IMR-90 (cell line): Measurements from ENCODE around the gene LRP1B. TPM values are rescaled to one million over a fixed set of nuclear protein-coding genes. Genes with fewer than 3 reads are reported as not detected.

Experiments
- ATAC-seq: fragments of 200-7000 bp; cut with Tn5 transposase; 2 replicates; pipeline ENCODE4 v1.9.1; 2020; ENCODE audit warnings: low read depth, mild to moderate bottlenecking, moderate library complexity
- BruUV-seq: library from RNA; stranded (reverse); fragments of 400-500 nt; replicated peaks from 2 replicates; lab custom pipeline; 2021; lab: Mats Ljungman, UMichigan
- CTCF ChIA-PET: fragments of 300-600 bp; formaldehyde crosslinking; extraction: SDS; loops from one replicate; lab custom pipeline; 2021; ENCODE audit warnings: antibody characterized with exemption; lab: Yijun Ruan, JAX
- POLR2A ChIA-PET: fragments of 300-600 bp; sonication (Branson Sonifier 250); formaldehyde crosslinking; loops from one replicate; lab custom pipeline; 2022; ENCODE audit warnings: antibody characterized with exemption; ENCODE audit not compliant: unreplicated experiment; lab: Charles Lee
- DNase-seq: peaks from one replicate; pipeline ENCODE4 v3.0.0; 2013
- H2AFZ ChIP-seq: replicated peaks from 2 replicates; pipeline ENCODE3; 2013; ENCODE audit warnings: low read length, mild to moderate bottlenecking; ENCODE audit not compliant: poor library complexity
- H2AK5ac ChIP-seq: 2 replicates; pipeline ENCODE4 v1.6.1; 2013; ENCODE audit warnings: low read depth, low read length, inconsistent platforms
- H2AK9ac ChIP-seq: replicated peaks from 2 replicates; pipeline ENCODE3; 2013; ENCODE audit warnings: mild to moderate bottlenecking, low read depth, low read length, moderate library complexity; ENCODE audit not compliant: poor library complexity
- H2BK120ac ChIP-seq: 2 replicates; pipeline ENCODE4 v1.6.1; 2013; ENCODE audit warnings: low read depth, low read length, inconsistent platforms
- H2BK15ac ChIP-seq: 3 replicates; pipeline ENCODE4 v1.6.1; 2013; ENCODE audit warnings: low read depth, low read length, inconsistent platforms
- H2BK20ac ChIP-seq: 2 replicates; pipeline ENCODE4 v1.6.1; 2013; ENCODE audit warnings: low read depth, mild to moderate bottlenecking, inconsistent platforms, low read length, moderate library complexity
- H2BK5ac ChIP-seq: 2 replicates; pipeline ENCODE4 v1.6.1; 2013; ENCODE audit warnings: mild to moderate bottlenecking, low read depth, low read length, inconsistent platforms; ENCODE audit not compliant: poor library complexity, severe bottlenecking
- H3K14ac ChIP-seq: replicated peaks from 2 replicates; pipeline ENCODE4 v1.6.1; 2013; ENCODE audit warnings: low read depth, low read length, inconsistent platforms
- H3K18ac ChIP-seq: 2 replicates; pipeline ENCODE4 v1.6.1; 2013; ENCODE audit warnings: low read depth, low read length, control low read depth
- H3K23ac ChIP-seq: 2 replicates; pipeline ENCODE4 v1.6.1; 2013; ENCODE audit warnings: low read depth, low read length, inconsistent platforms
- H3K27ac ChIP-seq: 2 replicates; pipeline ENCODE4 v1.5.1; 2013; ENCODE audit warnings: mild to moderate bottlenecking, control low read depth, low read length; ENCODE audit not compliant: insufficient read depth
- H3K27me3 ChIP-seq: 2 replicates; pipeline ENCODE4 v1.6.1; 2013; ENCODE audit warnings: low read length; ENCODE audit not compliant: control insufficient read depth, insufficient read depth
- H3K36me3 ChIP-seq: 2 replicates; pipeline ENCODE4 v1.6.1; 2013; ENCODE audit warnings: low read length, mixed read lengths; ENCODE audit not compliant: control insufficient read depth, insufficient read depth
- H3K4ac ChIP-seq: 2 replicates; pipeline ENCODE4 v1.6.1; 2013; ENCODE audit warnings: low read depth, low read length, inconsistent platforms
- H3K4me1 ChIP-seq: 2 replicates; pipeline ENCODE4 v1.6.1; 2013; ENCODE audit warnings: low read length, mixed read lengths; ENCODE audit not compliant: control insufficient read depth, insufficient read depth
- H3K4me2 ChIP-seq: 2 replicates; pipeline ENCODE4 v1.6.1; 2013; ENCODE audit warnings: low read depth, mild to moderate bottlenecking, control low read depth, low read length, moderate library complexity
- H3K4me3 ChIP-seq: 2 replicates; pipeline ENCODE4 v1.5.1; 2013; ENCODE audit warnings: low read depth, mild to moderate bottlenecking, control low read depth, low read length, moderate library complexity; ENCODE audit not compliant: insufficient read depth
- H3K56ac ChIP-seq: 2 replicates; pipeline ENCODE4 v1.6.1; 2013; ENCODE audit warnings: low read length, inconsistent platforms; ENCODE audit not compliant: insufficient read depth; ENCODE audit errors: extremely low read depth
- H3K79me1 ChIP-seq, 2 experiments: 2 replicates each; pipeline ENCODE4 v1.6.1; 2013; ENCODE audit warnings: low read length in 2 of 2, inconsistent platforms in 1 of 2, low read depth in 1 of 2
- H3K9ac ChIP-seq: 2 replicates; pipeline ENCODE4 v1.6.1; 2013; ENCODE audit warnings: low read depth, low read length, control low read depth
- H3K9me1 ChIP-seq: 2 replicates; pipeline ENCODE4 v1.6.1; 2013; ENCODE audit warnings: low read length, inconsistent platforms; ENCODE audit not compliant: insufficient read depth
- H3K9me3 ChIP-seq: 2 replicates; pipeline ENCODE4 v1.6.1; 2013; ENCODE audit warnings: low read length; ENCODE audit not compliant: control insufficient read depth, insufficient read depth
- H4K20me1 ChIP-seq: 2 replicates; pipeline ENCODE4 v1.6.1; 2013; ENCODE audit warnings: low read length, inconsistent platforms; ENCODE audit not compliant: insufficient read depth
- H4K5ac ChIP-seq: 2 replicates; pipeline ENCODE4 v1.6.1; 2013; ENCODE audit warnings: mild to moderate bottlenecking, low read depth, low read length, control low read depth
- H4K8ac ChIP-seq, 2 experiments: 2 replicates each; pipeline ENCODE4 v1.6.1; 2013; ENCODE audit warnings: low read depth in 2 of 2, low read length in 2 of 2, control low read depth in 1 of 2, inconsistent platforms in 1 of 2
- H4K91ac ChIP-seq: 2 replicates; pipeline ENCODE4 v1.6.1; 2013; ENCODE audit warnings: low read depth, low read length, inconsistent platforms; ENCODE audit not compliant: insufficient read depth
- BHLHE40 ChIP-seq: fragments of 150-350 bp; IDR thresholded peaks from 2 replicates; pipeline ENCODE4 v1.6.1; 2016; ENCODE audit warnings: mild to moderate bottlenecking, low read depth, low read length
- CEBPB ChIP-seq: IDR thresholded peaks from 2 replicates; pipeline ENCODE4 v1.6.1; 2012; ENCODE audit warnings: low read depth, low read length, improper control_type of control experiment
- CHD1 ChIP-seq: IDR thresholded peaks from 2 replicates; pipeline ENCODE4 v1.6.1; 2012; ENCODE audit warnings: low read depth, low read length, improper control_type of control experiment
- FOS ChIP-seq: fragments of 150-350 bp; IDR thresholded peaks from 2 replicates; pipeline ENCODE4 v1.6.1; 2016; ENCODE audit warnings: low read depth, low read length
- MAFK ChIP-seq: IDR thresholded peaks from 2 replicates; pipeline ENCODE4 v1.6.1; 2012; ENCODE audit warnings: low read depth, low read length, improper control_type of control experiment
- MAZ ChIP-seq: IDR thresholded peaks from 2 replicates; pipeline ENCODE4 v1.6.1; 2012; ENCODE audit warnings: low read depth, mild to moderate bottlenecking, low read length, improper control_type of control experiment, moderate library complexity, borderline replicate concordance
- MXI1 ChIP-seq: IDR thresholded peaks from 2 replicates; pipeline ENCODE4 v1.6.1; 2012; ENCODE audit warnings: low read depth, mild to moderate bottlenecking, low read length, moderate library complexity, borderline replicate concordance
- NFE2L2 ChIP-seq: fragments of 150-350 bp; IDR thresholded peaks from 2 replicates; pipeline ENCODE4 v1.6.1; 2016; ENCODE audit warnings: low read depth, mild to moderate bottlenecking, low read length
- POLR2A ChIP-seq: IDR thresholded peaks from 2 replicates; pipeline ENCODE4 v1.6.1; 2012; ENCODE audit warnings: mild to moderate bottlenecking, low read depth, low read length
- RAD21 ChIP-seq: IDR thresholded peaks from 2 replicates; pipeline ENCODE4 v1.6.1; 2012; ENCODE audit warnings: low read length, improper control_type of control experiment
- RCOR1 ChIP-seq: IDR thresholded peaks from 2 replicates; pipeline ENCODE4 v1.6.1; 2012; ENCODE audit warnings: mild to moderate bottlenecking, low read length, improper control_type of control experiment; ENCODE audit not compliant: insufficient replicate concordance
- RFX5 ChIP-seq: IDR thresholded peaks from 2 replicates; pipeline ENCODE4 v1.8.0; 2012; ENCODE audit warnings: low read depth, mild to moderate bottlenecking, low read length, moderate library complexity
- SMC3 ChIP-seq: fragments of 150-350 bp; IDR thresholded peaks from 2 replicates; pipeline ENCODE4 v1.6.1; 2016; ENCODE audit warnings: low read depth, mild to moderate bottlenecking, antibody characterized with exemption, low read length, moderate library complexity
- USF2 ChIP-seq: fragments of 150-350 bp; IDR thresholded peaks from 2 replicates; pipeline ENCODE4 v1.6.1; 2017; ENCODE audit warnings: mild to moderate bottlenecking, antibody characterized with exemption, low read length, low read depth
- WGBS, 2 experiments: methylation state at CpG; one replicate each; pipeline versions ENCODE4 v1.1.5 to v1.1.7; 2013; ENCODE audit warnings: missing lambda C conversion rate in 2 of 2; ENCODE audit not compliant: insufficient read length in 1 of 2; ENCODE audit errors: extremely low coverage in 2 of 2; 5-methylcytosine and 5-hydroxymethylcytosine counted together
- dilution Hi-C: fragments of 300-500 bp; cut with HindIII; formaldehyde crosslinking; loops from one replicate; pipeline ENCODE4 v1.14.3; 2018; ENCODE audit warnings: low sequenced_read_pairs; ENCODE audit not compliant: unreplicated experiment
- in situ Hi-C: fragments of 300-500 bp; cut with MboI; formaldehyde crosslinking; loops from 3 replicates; pipeline ENCODE4 v1.14.3; 2019; ENCODE audit warnings: low sequenced_read_pairs, inconsistent platforms, mixed read lengths
- intact Hi-C: fragments of 100-400 bp; cut with micrococcal nuclease; formaldehyde crosslinking; loops from 2 replicates; pipeline ENCODE4 v1.10.0; 2022
- polyA plus RNA-seq, 3 experiments: library from polyadenylated mRNA; depleted of rRNA; stranded (reverse); fragments of >200 nt; gene quantifications; 2 replicates each; pipeline ENCODE4 v1.2.3, GENCODE V29; 2012; ENCODE audit warnings: low replicate concordance in 1 of 3
- total RNA-seq: library from RNA; depleted of rRNA; stranded (reverse); fragments of >200 nt; gene quantifications from 2 replicates; pipeline ENCODE4 v1.2.3, GENCODE V29; 2012
- TF ChIP-seq, protein P1 (sequence below): conservative IDR thresholded peaks from 2 replicates; pipeline ENCODE4 v1.5.1; 2012; ENCODE audit warnings: mild to moderate bottlenecking, low read depth, low read length, improper control_type of control experiment
- TF ChIP-seq, protein P2 (sequence below): fragments of 150-350 bp; IDR thresholded peaks from 2 replicates; pipeline ENCODE4 v1.6.1; 2016; ENCODE audit warnings: low read depth, mild to moderate bottlenecking, low read length, moderate library complexity, borderline replicate concordance

The LRP1B gene
- total and polyA plus RNA-seq, 2 of the 4 experiments (the other 2 are of a cell fraction), result under 0.01 to 0.02 TPM

DNA sequence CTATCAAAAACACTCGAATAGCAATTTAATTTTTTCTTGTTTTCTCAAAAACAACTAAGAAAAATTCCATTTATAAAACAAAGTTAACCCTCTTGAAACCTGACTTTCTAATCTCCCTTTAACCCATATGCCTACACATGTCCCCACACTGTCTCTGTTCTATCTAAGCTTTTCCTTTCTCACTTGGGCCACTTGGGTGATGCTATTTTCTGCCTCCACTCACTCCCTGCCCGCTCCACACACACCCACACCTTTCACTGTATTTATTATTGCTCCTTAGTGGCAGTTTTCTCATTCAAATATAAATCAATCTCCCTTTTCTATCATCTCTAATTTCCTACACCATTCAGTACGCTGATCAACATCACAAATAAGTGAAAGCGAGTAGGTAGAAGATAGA lies 531.1 kb downstream of the LRP1B start:
- POLR2A ChIA-PET, result no interaction called here
- H2AK5ac ChIP-seq, result no peak overlapping the region
- H3K27ac ChIP-seq, result no peak overlapping the region
- no TSS peak for BruUV-seq
- no peak overlapping the region for H3K56ac ChIP-seq
- intact Hi-C loops (no loop called here), in situ Hi-C loops (no loop called here), dilution Hi-C loops (no loop called here)
- H3K18ac ChIP-seq, result no peak overlapping the region
- no peak overlapping the region for H3K14ac ChIP-seq
- no peak overlapping the region for H3K4ac ChIP-seq
- ATAC-seq, result no peak
- H3K79me1 ChIP-seq, result no peaks in the 10 kb centered on the region
- H4K8ac ChIP-seq, result no peak overlapping the region
- H3K23ac ChIP-seq, result no peak overlapping the region
- no peak overlapping the region for H3K4me3 ChIP-seq
- H2AFZ ChIP-seq, result no peak overlapping the region
- H2BK120ac ChIP-seq, result no peak overlapping the region
- WGBS, 2 experiments, result 100% methylated on average over 1 of the region's 4 CpGs; no CpG with 5 or more reads in 1 of the 2 experiments
- no peak overlapping the region for H3K4me2 ChIP-seq
- no peak overlapping the region for H2BK15ac ChIP-seq
- TF ChIP-seq RAD21 (no peak), CEBPB (no peak), RFX5 (no peak), USF2 (no peak), RCOR1 (no peak), MAZ (no peak), MXI1 (no peak), POLR2A (no peak), FOS (no peak), SMC3 (no peak), MAFK (no peak), NFE2L2 (no peak), CHD1 (no peak), BHLHE40 (no peak)
- TF ChIP-seq, protein P1, sequence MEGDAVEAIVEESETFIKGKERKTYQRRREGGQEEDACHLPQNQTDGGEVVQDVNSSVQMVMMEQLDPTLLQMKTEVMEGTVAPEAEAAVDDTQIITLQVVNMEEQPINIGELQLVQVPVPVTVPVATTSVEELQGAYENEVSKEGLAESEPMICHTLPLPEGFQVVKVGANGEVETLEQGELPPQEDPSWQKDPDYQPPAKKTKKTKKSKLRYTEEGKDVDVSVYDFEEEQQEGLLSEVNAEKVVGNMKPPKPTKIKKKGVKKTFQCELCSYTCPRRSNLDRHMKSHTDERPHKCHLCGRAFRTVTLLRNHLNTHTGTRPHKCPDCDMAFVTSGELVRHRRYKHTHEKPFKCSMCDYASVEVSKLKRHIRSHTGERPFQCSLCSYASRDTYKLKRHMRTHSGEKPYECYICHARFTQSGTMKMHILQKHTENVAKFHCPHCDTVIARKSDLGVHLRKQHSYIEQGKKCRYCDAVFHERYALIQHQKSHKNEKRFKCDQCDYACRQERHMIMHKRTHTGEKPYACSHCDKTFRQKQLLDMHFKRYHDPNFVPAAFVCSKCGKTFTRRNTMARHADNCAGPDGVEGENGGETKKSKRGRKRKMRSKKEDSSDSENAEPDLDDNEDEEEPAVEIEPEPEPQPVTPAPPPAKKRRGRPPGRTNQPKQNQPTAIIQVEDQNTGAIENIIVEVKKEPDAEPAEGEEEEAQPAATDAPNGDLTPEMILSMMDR, result no peak
- TF ChIP-seq, protein P2, sequence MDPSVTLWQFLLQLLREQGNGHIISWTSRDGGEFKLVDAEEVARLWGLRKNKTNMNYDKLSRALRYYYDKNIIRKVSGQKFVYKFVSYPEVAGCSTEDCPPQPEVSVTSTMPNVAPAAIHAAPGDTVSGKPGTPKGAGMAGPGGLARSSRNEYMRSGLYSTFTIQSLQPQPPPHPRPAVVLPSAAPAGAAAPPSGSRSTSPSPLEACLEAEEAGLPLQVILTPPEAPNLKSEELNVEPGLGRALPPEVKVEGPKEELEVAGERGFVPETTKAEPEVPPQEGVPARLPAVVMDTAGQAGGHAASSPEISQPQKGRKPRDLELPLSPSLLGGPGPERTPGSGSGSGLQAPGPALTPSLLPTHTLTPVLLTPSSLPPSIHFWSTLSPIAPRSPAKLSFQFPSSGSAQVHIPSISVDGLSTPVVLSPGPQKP, result no peak
- H3K9me3 ChIP-seq, result no peaks in the 10 kb centered on the region
- no peak overlapping the region for H2AK9ac ChIP-seq
- H4K5ac ChIP-seq, result no peak overlapping the region
- no peak overlapping the region for H3K9ac ChIP-seq
- no peak for DNase-seq
- H3K9me1 ChIP-seq, result no peaks in the 10 kb centered on the region
- H2BK5ac ChIP-seq, result no peak overlapping the region
- no peaks in the 10 kb centered on the region for H3K27me3 ChIP-seq
- no peak overlapping the region for H4K91ac ChIP-seq
- no peak overlapping the region for H2BK20ac ChIP-seq
- H3K36me3 ChIP-seq, result no peaks in the 10 kb centered on the region
- no peaks in the 10 kb centered on the region for H3K4me1 ChIP-seq
- CTCF ChIA-PET, result no interaction called here
- no peaks in the 10 kb centered on the region for H4K20me1 ChIP-seq
